Measurements from ENCODE around the gene LCP2.

DNA sequence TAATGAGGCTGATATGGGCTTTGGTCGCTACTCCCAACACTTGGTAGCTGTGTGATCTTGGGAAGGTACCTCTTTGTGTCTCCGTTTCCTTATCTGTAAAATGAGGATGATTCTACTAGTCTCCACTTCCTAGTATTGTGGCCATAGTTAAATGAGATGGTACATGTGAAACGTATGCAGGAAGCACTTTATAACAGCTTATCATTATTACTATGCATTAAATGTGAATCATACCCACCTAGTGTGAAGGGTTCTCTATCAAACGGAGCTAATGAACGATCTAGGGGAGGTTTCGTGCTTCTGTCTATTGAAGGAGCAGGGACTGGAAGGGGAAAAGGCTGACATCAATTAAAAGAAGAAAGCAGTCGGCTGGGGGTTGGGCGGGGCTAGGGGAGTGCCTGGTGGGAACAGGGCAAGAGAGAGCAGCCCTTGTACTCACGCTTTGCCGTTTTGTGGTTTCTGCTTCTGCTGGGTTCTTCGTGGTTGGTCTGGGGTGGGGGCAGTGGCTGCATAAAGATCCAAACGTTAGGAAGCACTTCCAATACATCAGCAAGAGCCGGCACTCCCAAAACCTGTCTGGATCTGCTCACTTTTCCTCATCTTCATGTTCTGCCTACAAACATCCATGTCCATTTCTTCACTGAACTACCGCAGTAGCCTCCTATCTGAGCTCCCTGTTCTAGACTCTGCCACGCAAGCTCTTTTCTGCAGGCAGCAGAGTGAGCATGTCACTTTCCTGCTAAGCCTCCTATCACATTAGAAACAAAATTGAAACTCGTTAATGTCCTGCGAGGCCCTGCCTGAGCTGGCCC, 30.8 kb downstream of the LCP2 start:
- TF ChIP-seq, protein P1, sequence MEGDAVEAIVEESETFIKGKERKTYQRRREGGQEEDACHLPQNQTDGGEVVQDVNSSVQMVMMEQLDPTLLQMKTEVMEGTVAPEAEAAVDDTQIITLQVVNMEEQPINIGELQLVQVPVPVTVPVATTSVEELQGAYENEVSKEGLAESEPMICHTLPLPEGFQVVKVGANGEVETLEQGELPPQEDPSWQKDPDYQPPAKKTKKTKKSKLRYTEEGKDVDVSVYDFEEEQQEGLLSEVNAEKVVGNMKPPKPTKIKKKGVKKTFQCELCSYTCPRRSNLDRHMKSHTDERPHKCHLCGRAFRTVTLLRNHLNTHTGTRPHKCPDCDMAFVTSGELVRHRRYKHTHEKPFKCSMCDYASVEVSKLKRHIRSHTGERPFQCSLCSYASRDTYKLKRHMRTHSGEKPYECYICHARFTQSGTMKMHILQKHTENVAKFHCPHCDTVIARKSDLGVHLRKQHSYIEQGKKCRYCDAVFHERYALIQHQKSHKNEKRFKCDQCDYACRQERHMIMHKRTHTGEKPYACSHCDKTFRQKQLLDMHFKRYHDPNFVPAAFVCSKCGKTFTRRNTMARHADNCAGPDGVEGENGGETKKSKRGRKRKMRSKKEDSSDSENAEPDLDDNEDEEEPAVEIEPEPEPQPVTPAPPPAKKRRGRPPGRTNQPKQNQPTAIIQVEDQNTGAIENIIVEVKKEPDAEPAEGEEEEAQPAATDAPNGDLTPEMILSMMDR (IDR thresholded peaks at IDR 0.05) = no peak
- no peak for TF ChIP-seq POLR2A (IDR thresholded peaks at IDR 0.05)

All from esophagus squamous epithelium (tissue), 4 donors.